HEK293 (cell line): ENCODE measurements around the gene SFXN2.

Experiments used
- PRDM1 ChIP-seq: fragments of 450-650 bp; formaldehyde crosslinking; IDR thresholded peaks from 2 replicates; pipeline ENCODE4; 2016; ENCODE audit warnings: missing biosample characterization, missing genetic modification characterization
- YY1 ChIP-seq: fragments of 450-650 bp; formaldehyde crosslinking; IDR thresholded peaks from 2 replicates; pipeline ENCODE4 v1.5.1; 2018; ENCODE audit warnings: missing biosample characterization, missing genetic modification characterization
- ZFP3 ChIP-seq: fragments of 450-650 bp; formaldehyde crosslinking; IDR thresholded peaks from 2 replicates; pipeline ENCODE4 v1.5.1; 2016; ENCODE audit warnings: low read depth, missing biosample characterization, missing genetic modification characterization
- ZFP69B ChIP-seq: fragments of 450-650 bp; formaldehyde crosslinking; IDR thresholded peaks from 2 replicates; pipeline ENCODE4 v1.5.1; 2016; ENCODE audit warnings: missing biosample characterization, missing genetic modification characterization
- ZNF114 ChIP-seq: fragments of 450-650 bp; formaldehyde crosslinking; IDR thresholded peaks from 2 replicates; pipeline ENCODE4 v1.5.0; 2017; ENCODE audit warnings: missing biosample characterization, missing genetic modification characterization
- ZNF274 ChIP-seq, 2 experiments: fragments of 200-500 bp in 1 of 2; fragments of 450-650 bp in 1 of 2; sonication (Bioruptor generic) in 1 of 2; formaldehyde crosslinking in 1 of 2; IDR thresholded peaks; 2 replicates each; pipeline versions ENCODE4 v1.5.1 to v1.6.1; 2014 to 2016; ENCODE audit warnings: borderline replicate concordance in 1 of 2, inconsistent platforms in 1 of 2, low read length in 1 of 2, missing biosample characterization in 1 of 2, missing genetic modification characterization in 1 of 2
- ZNF302 ChIP-seq: fragments of 450-650 bp; formaldehyde crosslinking; IDR thresholded peaks from 2 replicates; pipeline ENCODE4 v1.5.1; 2016; ENCODE audit warnings: missing biosample characterization, missing genetic modification characterization, low read depth
- ZNF571 ChIP-seq: fragments of 450-650 bp; formaldehyde crosslinking; IDR thresholded peaks from 2 replicates; pipeline ENCODE4 v1.5.0; 2017; ENCODE audit warnings: missing biosample characterization, missing genetic modification characterization
- ZNF76 ChIP-seq: fragments of 450-650 bp; formaldehyde crosslinking; IDR thresholded peaks from 2 replicates; pipeline ENCODE4; 2016; ENCODE audit warnings: low read depth, missing biosample characterization, missing genetic modification characterization, borderline replicate concordance
- TF ChIP-seq, protein P1 (sequence below): fragments of 450-650 bp; formaldehyde crosslinking; IDR thresholded peaks from 2 replicates; pipeline ENCODE4 v1.5.1; 2016; ENCODE audit warnings: missing biosample characterization, missing genetic modification characterization
- TF ChIP-seq, protein P2 (sequence below): fragments of 450-650 bp; formaldehyde crosslinking; IDR thresholded peaks from 2 replicates; pipeline ENCODE4 v1.5.1; 2016; ENCODE audit warnings: missing biosample characterization, missing genetic modification characterization
- TF ChIP-seq, protein P3 (sequence below): sonication (generic); formaldehyde crosslinking; IDR thresholded peaks from 2 replicates; pipeline ENCODE4 v1.8.1; 2022; ENCODE audit warnings: mild to moderate bottlenecking, moderate library complexity, missing genetic modification reagents
- TF ChIP-seq, protein P4 (sequence below): fragments of 450-650 bp; formaldehyde crosslinking; IDR thresholded peaks from 2 replicates; pipeline ENCODE4 v1.5.1; 2017; ENCODE audit warnings: missing biosample characterization, missing genetic modification characterization

DNA sequence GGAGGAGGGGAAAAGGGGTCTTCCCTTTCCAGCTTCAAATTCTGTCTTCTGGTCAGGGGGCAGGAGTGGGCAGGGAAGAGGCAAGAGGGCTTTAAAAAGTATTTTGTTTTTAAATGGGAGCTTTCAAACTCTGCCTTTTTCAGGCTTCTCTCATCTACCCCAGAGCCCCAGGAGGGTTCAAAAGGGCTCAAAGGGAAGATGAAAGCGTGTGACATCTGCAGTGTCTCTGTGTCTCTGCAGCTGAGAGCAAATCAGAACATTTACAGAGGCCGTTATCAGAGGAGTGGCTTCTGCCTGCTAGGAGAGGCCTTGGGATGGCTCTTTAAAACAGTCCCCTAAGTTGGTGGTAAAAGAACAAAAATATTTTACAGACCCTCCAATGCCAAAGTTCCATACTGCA, 39.9 kb upstream of the SFXN2 start:
- TF ChIP-seq ZNF114 (tag by site-specific recombination) (no peak), ZNF302 (no peak), ZNF571 (tag by site-specific recombination) (no peak), ZFP69B (no peak), ZNF274 (IDR thresholded peaks at IDR 0.05; ENCODE audit: low read length) (no peak), ZNF274 (tag by site-specific recombination; IDR thresholded peaks at IDR 0.05; ENCODE audit: borderline replicate concordance) (no peak), YY1 (tag by site-specific recombination) (no peak), ZNF76 (tag by site-specific recombination) (no peak), ZFP3 (tag by site-specific recombination) (no peak), PRDM1 (tag by site-specific recombination) (no peak)
- TF ChIP-seq, protein P1, sequence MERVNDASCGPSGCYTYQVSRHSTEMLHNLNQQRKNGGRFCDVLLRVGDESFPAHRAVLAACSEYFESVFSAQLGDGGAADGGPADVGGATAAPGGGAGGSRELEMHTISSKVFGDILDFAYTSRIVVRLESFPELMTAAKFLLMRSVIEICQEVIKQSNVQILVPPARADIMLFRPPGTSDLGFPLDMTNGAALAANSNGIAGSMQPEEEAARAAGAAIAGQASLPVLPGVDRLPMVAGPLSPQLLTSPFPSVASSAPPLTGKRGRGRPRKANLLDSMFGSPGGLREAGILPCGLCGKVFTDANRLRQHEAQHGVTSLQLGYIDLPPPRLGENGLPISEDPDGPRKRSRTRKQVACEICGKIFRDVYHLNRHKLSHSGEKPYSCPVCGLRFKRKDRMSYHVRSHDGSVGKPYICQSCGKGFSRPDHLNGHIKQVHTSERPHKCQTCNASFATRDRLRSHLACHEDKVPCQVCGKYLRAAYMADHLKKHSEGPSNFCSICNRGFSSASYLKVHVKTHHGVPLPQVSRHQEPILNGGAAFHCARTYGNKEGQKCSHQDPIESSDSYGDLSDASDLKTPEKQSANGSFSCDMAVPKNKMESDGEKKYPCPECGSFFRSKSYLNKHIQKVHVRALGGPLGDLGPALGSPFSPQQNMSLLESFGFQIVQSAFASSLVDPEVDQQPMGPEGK (tag by site-specific recombination), result no peak
- TF ChIP-seq, protein P2, sequence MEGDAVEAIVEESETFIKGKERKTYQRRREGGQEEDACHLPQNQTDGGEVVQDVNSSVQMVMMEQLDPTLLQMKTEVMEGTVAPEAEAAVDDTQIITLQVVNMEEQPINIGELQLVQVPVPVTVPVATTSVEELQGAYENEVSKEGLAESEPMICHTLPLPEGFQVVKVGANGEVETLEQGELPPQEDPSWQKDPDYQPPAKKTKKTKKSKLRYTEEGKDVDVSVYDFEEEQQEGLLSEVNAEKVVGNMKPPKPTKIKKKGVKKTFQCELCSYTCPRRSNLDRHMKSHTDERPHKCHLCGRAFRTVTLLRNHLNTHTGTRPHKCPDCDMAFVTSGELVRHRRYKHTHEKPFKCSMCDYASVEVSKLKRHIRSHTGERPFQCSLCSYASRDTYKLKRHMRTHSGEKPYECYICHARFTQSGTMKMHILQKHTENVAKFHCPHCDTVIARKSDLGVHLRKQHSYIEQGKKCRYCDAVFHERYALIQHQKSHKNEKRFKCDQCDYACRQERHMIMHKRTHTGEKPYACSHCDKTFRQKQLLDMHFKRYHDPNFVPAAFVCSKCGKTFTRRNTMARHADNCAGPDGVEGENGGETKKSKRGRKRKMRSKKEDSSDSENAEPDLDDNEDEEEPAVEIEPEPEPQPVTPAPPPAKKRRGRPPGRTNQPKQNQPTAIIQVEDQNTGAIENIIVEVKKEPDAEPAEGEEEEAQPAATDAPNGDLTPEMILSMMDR (tag by site-specific recombination), result no peak
- TF ChIP-seq, protein P3, sequence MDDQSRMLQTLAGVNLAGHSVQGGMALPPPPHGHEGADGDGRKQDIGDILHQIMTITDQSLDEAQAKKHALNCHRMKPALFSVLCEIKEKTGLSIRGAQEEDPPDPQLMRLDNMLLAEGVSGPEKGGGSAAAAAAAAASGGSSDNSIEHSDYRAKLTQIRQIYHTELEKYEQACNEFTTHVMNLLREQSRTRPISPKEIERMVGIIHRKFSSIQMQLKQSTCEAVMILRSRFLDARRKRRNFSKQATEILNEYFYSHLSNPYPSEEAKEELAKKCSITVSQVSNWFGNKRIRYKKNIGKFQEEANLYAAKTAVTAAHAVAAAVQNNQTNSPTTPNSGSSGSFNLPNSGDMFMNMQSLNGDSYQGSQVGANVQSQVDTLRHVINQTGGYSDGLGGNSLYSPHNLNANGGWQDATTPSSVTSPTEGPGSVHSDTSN, result no peak
- TF ChIP-seq, protein P4, sequence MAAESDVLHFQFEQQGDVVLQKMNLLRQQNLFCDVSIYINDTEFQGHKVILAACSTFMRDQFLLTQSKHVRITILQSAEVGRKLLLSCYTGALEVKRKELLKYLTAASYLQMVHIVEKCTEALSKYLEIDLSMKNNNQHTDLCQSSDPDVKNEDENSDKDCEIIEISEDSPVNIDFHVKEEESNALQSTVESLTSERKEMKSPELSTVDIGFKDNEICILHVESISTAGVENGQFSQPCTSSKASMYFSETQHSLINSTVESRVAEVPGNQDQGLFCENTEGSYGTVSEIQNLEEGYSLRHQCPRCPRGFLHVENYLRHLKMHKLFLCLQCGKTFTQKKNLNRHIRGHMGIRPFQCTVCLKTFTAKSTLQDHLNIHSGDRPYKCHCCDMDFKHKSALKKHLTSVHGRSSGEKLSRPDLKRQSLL (tag by site-specific recombination), result no peak
